IMR-90 (cell line): ENCODE results near the gene ACKR2.

ENCODE experiments used
- CEBPB ChIP-seq: IDR thresholded peaks from 2 replicates; pipeline ENCODE4 v1.6.1; 2012; ENCODE audit warnings: low read depth, low read length, improper control_type of control experiment
- CTCF ChIP-seq: conservative IDR thresholded peaks from 2 replicates; pipeline ENCODE4 v1.5.1; 2012; ENCODE audit warnings: mild to moderate bottlenecking, low read depth, low read length, improper control_type of control experiment
- POLR2A ChIP-seq: IDR thresholded peaks from 2 replicates; pipeline ENCODE4 v1.6.1; 2012; ENCODE audit warnings: mild to moderate bottlenecking, low read depth, low read length

- TF ChIP-seq CTCF (no peak), CEBPB (no peak), POLR2A (no peak)
These were observed 81.8 kb downstream of the ACKR2 start for GRCh38 chr3:42891042-42891441.
